ENCODE measurements around the gene USP7. TPM values are rescaled to one million over a fixed set of nuclear protein-coding genes. Genes with fewer than 3 reads are reported as not detected.

Gene USP7
- total and polyA plus RNA-seq, 2 experiments from 2014 or later, result 38.0 to 40.8 TPM

- no peaks in the 10 kb centered on the region for H3K9me3 ChIP-seq (ENCODE audit: low read depth)
- peaks cover 34% of the 10 kb centered on the region for H4K20me1 ChIP-seq (ENCODE audit: insufficient read depth, poor library complexity, severe bottlenecking)
- H3K4me2 ChIP-seq, result no peak overlapping the region
- TF ChIP-seq CTCF (IDR thresholded peaks at IDR 0.05; ENCODE audit: poor library complexity), result no peak
- TF ChIP-seq EZH2 (IDR thresholded peaks at IDR 0.05; ENCODE audit: borderline replicate concordance), result no peak
- TF ChIP-seq EZH2phosphoT487 (IDR thresholded peaks at IDR 0.05; ENCODE audit: low read depth, severe bottlenecking, unreplicated experiment), result no peak
- H3K4me3 ChIP-seq, result no peak overlapping the region
- H3K27me3 ChIP-seq, result no peaks in the 10 kb centered on the region
- H3K27ac ChIP-seq, result no peak overlapping the region
- DNase-seq (ENCODE audit: low spot score), result no peak
- no peaks in the 10 kb centered on the region for H3K4me1 ChIP-seq (ENCODE audit: insufficient read depth)
- peaks cover 69% of the 10 kb centered on the region for H3K79me2 ChIP-seq
- no peaks in the 10 kb centered on the region for H3K9me2 ChIP-seq (replicated peaks; ENCODE audit: insufficient read depth)
- no peak overlapping the region for H2AFZ ChIP-seq
- 98% methylated on average over 10 of the region's 10 CpGs for WGBS (ENCODE audit: low lambda C conversion rate, missing lambda C conversion rate)
- H3K36me3 ChIP-seq (replicated peaks; ENCODE audit: insufficient read depth, low read depth), result peaks cover 6% of the 10 kb centered on the region
These were observed 42.2 kb downstream of the USP7 start for GRCh38 chr16:8921347-8921984.

DNA sequence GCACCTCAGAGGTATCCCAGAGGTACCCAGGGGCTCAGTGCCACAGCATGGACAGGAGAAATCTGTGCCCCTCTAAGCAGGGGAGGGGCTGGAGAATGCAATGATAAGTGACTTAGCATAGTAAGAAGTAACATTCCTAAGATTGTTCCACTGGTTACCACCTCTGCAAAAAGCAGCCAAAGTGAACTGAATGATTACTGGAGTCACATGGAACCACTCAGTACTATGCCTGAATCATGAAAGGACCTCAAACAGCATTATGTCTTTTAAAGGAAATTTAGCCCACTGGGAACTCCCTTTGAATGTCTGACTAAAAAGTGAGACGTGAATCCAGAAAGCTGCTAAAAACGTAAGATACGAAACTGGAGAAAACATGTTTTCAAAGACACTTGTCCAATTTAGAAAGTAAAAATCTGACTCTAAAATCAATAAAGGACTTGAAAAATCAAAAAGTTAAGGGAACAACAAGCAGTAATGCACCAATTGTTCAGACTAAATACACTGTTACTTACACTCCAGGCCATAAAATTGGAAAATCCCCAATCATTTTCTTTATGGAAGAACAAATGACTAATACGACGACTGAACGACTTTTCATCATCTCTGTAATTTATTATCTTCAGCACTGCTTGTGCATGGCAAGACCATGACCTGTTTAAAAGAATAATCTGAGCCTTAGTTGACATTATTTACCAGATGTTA is 42.9 kb downstream of the USP7 start:
- peaks cover 66% of the 10 kb centered on the region for H3K79me2 ChIP-seq
- peaks cover 6% of the 10 kb centered on the region for H3K36me3 ChIP-seq (replicated peaks; ENCODE audit: insufficient read depth, low read depth)
- H2AFZ ChIP-seq, result no peak overlapping the region

DNA sequence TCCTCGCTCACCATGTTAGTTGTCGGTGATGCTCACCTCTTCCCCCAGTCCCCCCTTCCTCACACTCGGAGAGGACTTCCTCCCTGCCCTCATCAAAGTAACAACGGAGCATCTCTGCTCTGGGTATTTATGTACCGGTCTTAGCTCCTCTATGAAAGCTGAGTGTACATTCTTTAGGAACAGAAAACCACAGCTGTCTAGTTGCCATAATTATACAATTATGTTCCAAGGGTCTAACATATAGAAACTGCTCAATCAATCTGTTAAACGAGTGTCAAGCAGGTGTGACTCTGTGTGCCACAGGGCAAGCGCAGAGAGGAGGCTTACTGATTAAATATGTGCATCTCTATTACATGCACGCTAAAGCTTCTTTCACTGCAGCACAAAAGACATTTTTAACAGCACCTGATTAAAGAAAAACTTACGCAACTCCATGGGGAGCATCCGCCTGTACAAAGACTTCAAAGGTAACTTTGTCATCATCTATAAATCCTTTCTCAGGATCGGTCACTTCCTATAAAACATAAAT is 43.7 kb downstream of the USP7 start:
- TF ChIP-seq CTCF (IDR thresholded peaks at IDR 0.05; ENCODE audit: poor library complexity) (no peak), EZH2phosphoT487 (IDR thresholded peaks at IDR 0.05; ENCODE audit: low read depth, severe bottlenecking, unreplicated experiment) (no peak), EZH2 (IDR thresholded peaks at IDR 0.05; ENCODE audit: borderline replicate concordance) (no peak)
- peaks cover 60% of the 10 kb centered on the region for H3K79me2 ChIP-seq
- no peaks in the 10 kb centered on the region for H3K9me2 ChIP-seq (replicated peaks; ENCODE audit: insufficient read depth)
- H3K27ac ChIP-seq, result no peak overlapping the region
- peaks cover 6% of the 10 kb centered on the region for H3K36me3 ChIP-seq (replicated peaks; ENCODE audit: insufficient read depth, low read depth)
- H3K4me2 ChIP-seq, result no peak overlapping the region
- no peaks in the 10 kb centered on the region for H3K9me3 ChIP-seq (ENCODE audit: low read depth)
- no peak for DNase-seq (ENCODE audit: low spot score)
- no peaks in the 10 kb centered on the region for H3K4me1 ChIP-seq (ENCODE audit: insufficient read depth)
- H2AFZ ChIP-seq, result no peak overlapping the region
- H3K4me3 ChIP-seq, result no peak overlapping the region
- no peaks in the 10 kb centered on the region for H3K27me3 ChIP-seq
- WGBS (ENCODE audit: low lambda C conversion rate, missing lambda C conversion rate), result 95% methylated on average over 11 of the region's 11 CpGs
- peaks cover 20% of the 10 kb centered on the region for H4K20me1 ChIP-seq (ENCODE audit: insufficient read depth, poor library complexity, severe bottlenecking)

More for the DNA sequence above, 42.9 kb downstream of the USP7 start:
- no peaks in the 10 kb centered on the region for H3K27me3 ChIP-seq
- TF ChIP-seq EZH2phosphoT487 (IDR thresholded peaks at IDR 0.05; ENCODE audit: low read depth, severe bottlenecking, unreplicated experiment) (no peak), CTCF (IDR thresholded peaks at IDR 0.05; ENCODE audit: poor library complexity) (no peak), EZH2 (IDR thresholded peaks at IDR 0.05; ENCODE audit: borderline replicate concordance) (no peak)
- no peaks in the 10 kb centered on the region for H3K9me2 ChIP-seq (replicated peaks; ENCODE audit: insufficient read depth)
- no peak overlapping the region for H3K4me3 ChIP-seq
- H3K9me3 ChIP-seq (ENCODE audit: low read depth), result no peaks in the 10 kb centered on the region
- H3K4me1 ChIP-seq (ENCODE audit: insufficient read depth), result no peaks in the 10 kb centered on the region
- H3K4me2 ChIP-seq, result no peak overlapping the region
- H4K20me1 ChIP-seq (ENCODE audit: insufficient read depth, poor library complexity, severe bottlenecking), result peaks cover 28% of the 10 kb centered on the region
- H3K27ac ChIP-seq, result no peak overlapping the region
- no peak for DNase-seq (ENCODE audit: low spot score)
- 94% methylated on average over 6 of the region's 6 CpGs for WGBS (ENCODE audit: low lambda C conversion rate, missing lambda C conversion rate)

Data from hepatocyte (in vitro differentiated cells).